Cardiac muscle cell (in vitro differentiated cells and primary cell): ENCODE results near the gene COL5A2. TPM values are rescaled to one million over a fixed set of nuclear protein-coding genes. Genes with fewer than 3 reads are reported as not detected.

Experiments
- DNase-seq, 2 donors: peaks; one replicate each; pipeline versions ENCODE4 v3.0.0 to v3.0.0-alpha.2; 2010 to 2017; ENCODE audit warnings: low read depth in 1 of 2, low spot score in 1 of 2
- H3K27ac ChIP-seq: fragments of 200-600 bp; sonication (generic); 2 replicates; pipeline ENCODE4 v1.5.1; 2016
- H3K27me3 ChIP-seq: fragments of 200-600 bp; sonication (generic); 2 replicates; pipeline ENCODE4 v1.6.0; 2016; ENCODE audit warnings: control low read depth
- H3K36me3 ChIP-seq: fragments of 200-600 bp; sonication (generic); 2 replicates; pipeline ENCODE4 v1.5.1; 2016; ENCODE audit warnings: control low read depth
- H3K4me1 ChIP-seq: fragments of 200-600 bp; sonication (generic); 2 replicates; pipeline ENCODE4 v1.8.1; 2017; ENCODE audit warnings: low read depth, mild to moderate bottlenecking, mixed run types
- H3K4me3 ChIP-seq: fragments of 200-600 bp; sonication (generic); 2 replicates; pipeline ENCODE4 v1.5.1; 2016; ENCODE audit warnings: mild to moderate bottlenecking
- H3K9me3 ChIP-seq: fragments of 200-600 bp; sonication (generic); 2 replicates; pipeline ENCODE4 v1.5.1; 2017; ENCODE audit warnings: low read depth, mild to moderate bottlenecking, control low read depth
- CTCF ChIP-seq: IDR thresholded peaks from 2 replicates; pipeline ENCODE4 v1.5.1; 2012; ENCODE audit warnings: low read depth, mild to moderate bottlenecking, low read length
- polyA plus RNA-seq: library from polyadenylated mRNA; unstranded; fragments of >200 nt; fragmentation: Nextera tagmentation; extraction: Ambion mirVana; gene quantifications from 2 replicates; pipeline ENCODE4 v1.2.1, GENCODE V29; 2016
- total RNA-seq: library from RNA; depleted of rRNA; stranded (reverse); fragments of >200 nt; gene quantifications from 2 replicates; pipeline ENCODE4 v1.2.3, GENCODE V29; 2016

The COL5A2 gene
- total and polyA plus RNA-seq, 2 experiments from 2014 or later: 15.0 to 59.8 TPM

GRCh38 chr2:189076120-189076519 lies 103.4 kb downstream of the COL5A2 start:
- Histone ChIP-seq H3K4me1 (no peaks in the 10 kb centered on the region), H3K27ac (no peak overlapping the region), H3K4me3 (no peak overlapping the region), H3K27me3 (no peaks in the 10 kb centered on the region), H3K36me3 (no peaks in the 10 kb centered on the region), H3K9me3 (no peaks in the 10 kb centered on the region)
- DNase-seq: no peak
- no peak for TF ChIP-seq CTCF

GRCh38 chr2:189074506-189074905 lies 105.1 kb downstream of the COL5A2 start:
- Histone ChIP-seq H3K27me3 (no peaks in the 10 kb centered on the region), H3K4me1 (no peaks in the 10 kb centered on the region), H3K4me3 (no peak overlapping the region), H3K9me3 (no peaks in the 10 kb centered on the region), H3K27ac (no peak overlapping the region), H3K36me3 (no peaks in the 10 kb centered on the region)
- no peak for TF ChIP-seq CTCF
- DNase-seq: no peak

GRCh38 chr2:189072036-189072435 lies 107.5 kb downstream of the COL5A2 start:
- no peak overlapping the region for H3K27ac ChIP-seq

GRCh38 chr2:189069855-189070619 lies 109.5 kb downstream of the COL5A2 start:
- Histone ChIP-seq H3K4me1 (no peaks in the 10 kb centered on the region), H3K9me3 (no peaks in the 10 kb centered on the region), H3K4me3 (no peak overlapping the region), H3K27ac (no peak overlapping the region), H3K27me3 (no peaks in the 10 kb centered on the region), H3K36me3 (no peaks in the 10 kb centered on the region)
- no peak for TF ChIP-seq CTCF
- DNase-seq: no peak

More at GRCh38 chr2:189072036-189072435, 107.5 kb downstream of the COL5A2 start:
- H3K4me1 ChIP-seq: no peaks in the 10 kb centered on the region
- no peak for DNase-seq
- H3K27me3 ChIP-seq: no peaks in the 10 kb centered on the region
- H3K36me3 ChIP-seq: no peaks in the 10 kb centered on the region
- no peaks in the 10 kb centered on the region for H3K9me3 ChIP-seq
- no peak for TF ChIP-seq CTCF
- H3K4me3 ChIP-seq: no peak overlapping the region

- H3K27ac ChIP-seq: no peak overlapping the region
- H3K27me3 ChIP-seq: no peaks in the 10 kb centered on the region
- DNase-seq: no peak
- no peak for TF ChIP-seq CTCF
- H3K9me3 ChIP-seq: no peaks in the 10 kb centered on the region
- H3K4me1 ChIP-seq: no peaks in the 10 kb centered on the region
- H3K4me3 ChIP-seq: no peak overlapping the region
- no peaks in the 10 kb centered on the region for H3K36me3 ChIP-seq
Measured at GRCh38 chr2:189066037-189066436, 113.5 kb downstream of the COL5A2 start.
